GM12872 (cell line): Measurements from ENCODE around the gene CUX1.

ENCODE experiments used
- CTCF ChIP-seq: IDR thresholded peaks from 3 replicates; pipeline ENCODE4 v1.5.1; 2011; ENCODE audit warnings: low read depth, mild to moderate bottlenecking, low read length, moderate library complexity; ENCODE audit not compliant: insufficient read depth

Gene CUX1

GRCh38 chr7:102072636-102073209 lies 255.3 kb downstream of the CUX1 start:
- no peak for TF ChIP-seq CTCF

- no peak for TF ChIP-seq CTCF
These were observed 256.8 kb downstream of the CUX1 start for GRCh38 chr7:102073931-102074880.

GRCh38 chr7:102075126-102075525 lies 257.7 kb downstream of the CUX1 start:
- TF ChIP-seq CTCF: no peak

GRCh38 chr7:102075553-102076135 lies 258.2 kb downstream of the CUX1 start:
- TF ChIP-seq CTCF: no peak

GRCh38 chr7:102077081-102077480 lies 259.7 kb downstream of the CUX1 start:
- TF ChIP-seq CTCF: no peak

GRCh38 chr7:102079140-102080018 lies 262.0 kb downstream of the CUX1 start:
- no peak for TF ChIP-seq CTCF
